Panc1 (cell line): ENCODE results near the gene RAPGEFL1.

Experiments used
- CTCF ChIP-seq: fragments of 450-650 bp; IDR thresholded peaks from 2 replicates; pipeline ENCODE4 v1.5.1; 2017; ENCODE audit warnings: mild to moderate bottlenecking
- POLR2AphosphoS5 ChIP-seq: IDR thresholded peaks from 2 replicates; pipeline ENCODE4 v1.6.1; 2012; ENCODE audit warnings: mild to moderate bottlenecking, low read depth, low read length, moderate library complexity
- SIN3A ChIP-seq: IDR thresholded peaks from 2 replicates; pipeline ENCODE4 v1.6.1; 2012; ENCODE audit warnings: low read depth, mild to moderate bottlenecking, low read length, moderate library complexity, borderline replicate concordance; ENCODE audit not compliant: insufficient read depth
- TCF7L2 ChIP-seq: IDR thresholded peaks from 2 replicates; pipeline ENCODE4 v1.6.1; 2011; ENCODE audit warnings: mild to moderate bottlenecking, low read depth, low read length, inconsistent platforms
- TF ChIP-seq, protein P1 (sequence below), 2 experiments: IDR thresholded peaks; 2 replicates each; pipeline ENCODE4 v1.6.1; 2011 to 2012; ENCODE audit warnings: low read depth in 2 of 2, control low read depth in 1 of 2, low read length in 1 of 2, mild to moderate bottlenecking in 1 of 2, moderate library complexity in 1 of 2; ENCODE audit not compliant: insufficient read depth in 1 of 2

DNA sequence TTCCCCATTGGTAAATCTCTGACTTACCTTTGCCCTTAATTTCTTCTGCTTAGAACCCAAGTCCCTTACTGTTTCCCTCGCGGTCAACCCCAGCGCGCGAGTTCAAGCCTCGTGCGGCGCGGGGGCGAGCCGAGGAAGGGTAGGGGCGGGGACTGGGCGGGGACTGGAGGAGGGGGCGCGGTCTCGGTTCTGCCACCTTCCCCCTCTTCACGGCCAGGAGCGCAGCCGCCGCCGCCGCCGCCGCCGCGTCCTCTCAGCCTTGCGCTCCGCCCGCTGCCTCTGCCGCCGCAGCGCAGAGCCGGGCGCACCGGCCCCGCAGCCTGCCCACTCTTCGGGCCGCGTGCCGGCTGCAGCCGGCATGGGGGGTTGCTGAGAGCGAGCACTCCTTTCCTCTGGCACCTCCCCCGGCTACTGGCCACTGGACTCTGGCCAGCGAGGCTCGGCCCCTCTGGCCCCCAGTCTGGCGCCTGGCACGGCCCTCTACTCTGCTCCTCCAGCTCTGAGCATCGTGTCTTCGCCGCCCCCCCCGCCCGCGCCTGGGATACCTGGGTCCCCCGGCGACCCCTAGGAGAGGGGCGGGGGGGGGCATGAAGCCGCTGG, at the start of gene RAPGEFL1:
- TF ChIP-seq CTCF (no peak), SIN3A (no peak), TCF7L2 (no peak), POLR2AphosphoS5 (no peak; the same call in 1 of the 2 replicates)
- TF ChIP-seq, protein P1, sequence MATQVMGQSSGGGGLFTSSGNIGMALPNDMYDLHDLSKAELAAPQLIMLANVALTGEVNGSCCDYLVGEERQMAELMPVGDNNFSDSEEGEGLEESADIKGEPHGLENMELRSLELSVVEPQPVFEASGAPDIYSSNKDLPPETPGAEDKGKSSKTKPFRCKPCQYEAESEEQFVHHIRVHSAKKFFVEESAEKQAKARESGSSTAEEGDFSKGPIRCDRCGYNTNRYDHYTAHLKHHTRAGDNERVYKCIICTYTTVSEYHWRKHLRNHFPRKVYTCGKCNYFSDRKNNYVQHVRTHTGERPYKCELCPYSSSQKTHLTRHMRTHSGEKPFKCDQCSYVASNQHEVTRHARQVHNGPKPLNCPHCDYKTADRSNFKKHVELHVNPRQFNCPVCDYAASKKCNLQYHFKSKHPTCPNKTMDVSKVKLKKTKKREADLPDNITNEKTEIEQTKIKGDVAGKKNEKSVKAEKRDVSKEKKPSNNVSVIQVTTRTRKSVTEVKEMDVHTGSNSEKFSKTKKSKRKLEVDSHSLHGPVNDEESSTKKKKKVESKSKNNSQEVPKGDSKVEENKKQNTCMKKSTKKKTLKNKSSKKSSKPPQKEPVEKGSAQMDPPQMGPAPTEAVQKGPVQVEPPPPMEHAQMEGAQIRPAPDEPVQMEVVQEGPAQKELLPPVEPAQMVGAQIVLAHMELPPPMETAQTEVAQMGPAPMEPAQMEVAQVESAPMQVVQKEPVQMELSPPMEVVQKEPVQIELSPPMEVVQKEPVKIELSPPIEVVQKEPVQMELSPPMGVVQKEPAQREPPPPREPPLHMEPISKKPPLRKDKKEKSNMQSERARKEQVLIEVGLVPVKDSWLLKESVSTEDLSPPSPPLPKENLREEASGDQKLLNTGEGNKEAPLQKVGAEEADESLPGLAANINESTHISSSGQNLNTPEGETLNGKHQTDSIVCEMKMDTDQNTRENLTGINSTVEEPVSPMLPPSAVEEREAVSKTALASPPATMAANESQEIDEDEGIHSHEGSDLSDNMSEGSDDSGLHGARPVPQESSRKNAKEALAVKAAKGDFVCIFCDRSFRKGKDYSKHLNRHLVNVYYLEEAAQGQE (IDR thresholded peaks at IDR 0.05; ENCODE audit: insufficient read depth in 1 of 2, low read depth in 2 of 2, low read length in 1 of 2): no peak
